Activated naive CD4-positive, alpha-beta T cell treated with anti-CD3 and anti-CD28 coated beads, Interleukin-2, amount 10 ng/mL, durations not matched to agents 7 days and 5 days (primary cell): ENCODE measurements around the gene CCDC167.
A peak's percentile ranks its signal among the peaks of the same experiment; 100 is the strongest.
"Not testable (repeated sequence)": the region's sequence is repeated elsewhere in the genome, so short reads cannot be mapped to it uniquely, and the experiment has no call there.

Experiments used
- CTCF ChIA-PET: fragments of 350-600 bp; sonication (Branson Sonifier 250); formaldehyde crosslinking; loops from one replicate; lab custom pipeline; 2021; ENCODE audit warnings: antibody characterized with exemption; lab: Charles Lee
- DNase-seq: peaks from one replicate; pipeline ENCODE4 v3.0.0-alpha.2; 2020
- H3K27ac Mint-ChIP-seq: one replicate; pipeline ENCODE4 v1.8.0; 2021; ENCODE audit warnings: mild to moderate bottlenecking, moderate library complexity, mixed read lengths
- H3K27me3 Mint-ChIP-seq: one replicate; pipeline ENCODE4 v1.8.0; 2021; ENCODE audit warnings: mild to moderate bottlenecking, mixed read lengths
- H3K36me3 Mint-ChIP-seq: one replicate; pipeline ENCODE4 v1.8.0; 2021; ENCODE audit warnings: mixed read lengths
- H3K4me1 Mint-ChIP-seq: one replicate; pipeline ENCODE4 v1.8.0; 2021; ENCODE audit warnings: mixed read lengths
- H3K4me3 Mint-ChIP-seq: one replicate; pipeline ENCODE4 v1.8.0; 2021; ENCODE audit warnings: mild to moderate bottlenecking, moderate library complexity, mixed read lengths
- H3K9me3 Mint-ChIP-seq: one replicate; pipeline ENCODE4 v1.8.0; 2021; ENCODE audit warnings: mixed read lengths

The CCDC167 gene

GRCh38 chr6:37451441-37452193 lies 48.1 kb downstream of the CCDC167 start:
- DNase-seq = no peak
- Mint-ChIP-seq H3K4me3 (no peak overlapping the region), H3K9me3 (no peaks in the 10 kb centered on the region), H3K27ac (no peak overlapping the region), H3K27me3 (no peaks in the 10 kb centered on the region), H3K4me1 (peaks cover 2% of the 10 kb centered on the region), H3K36me3 (peaks cover 65% of the 10 kb centered on the region)
- CTCF ChIA-PET = interaction anchor here (0.8 kb wide), 1 partner anchor 10 kb away, joined by 3 read pairs; no protein-coding TSS in a partner anchor

- CTCF ChIA-PET = no interaction called here
- no peaks in the 10 kb centered on the region for H3K9me3 Mint-ChIP-seq
- peaks cover 2% of the 10 kb centered on the region for H3K4me1 Mint-ChIP-seq
- no peaks in the 10 kb centered on the region for H3K27me3 Mint-ChIP-seq
- peaks cover 62% of the 10 kb centered on the region for H3K36me3 Mint-ChIP-seq
- DNase-seq = no peak
- no peak overlapping the region for H3K4me3 Mint-ChIP-seq
- H3K27ac Mint-ChIP-seq = no peak overlapping the region
Observed at GRCh38 chr6:37449984-37450383, 49.7 kb downstream of the CCDC167 start.

- H3K9me3 Mint-ChIP-seq, H3K27me3 Mint-ChIP-seq, DNase-seq: not testable (repeated sequence)
- H3K4me1 Mint-ChIP-seq = peaks cover 30% of the 10 kb centered on the region
- H3K27ac Mint-ChIP-seq = peak overlapping the region; percentile 94
- peak overlapping the region; percentile 78 for H3K4me3 Mint-ChIP-seq
- CTCF ChIA-PET = interaction anchor here (0.8 kb wide), 1 partner anchor 74 kb away, joined by 3 read pairs; no protein-coding TSS in a partner anchor
- H3K36me3 Mint-ChIP-seq = peaks cover 57% of the 10 kb centered on the region
Observed at GRCh38 chr6:37443216-37443542, 56.5 kb downstream of the CCDC167 start.

GRCh38 chr6:37442416-37443215 lies 57.1 kb downstream of the CCDC167 start:
- peak overlapping the region; percentile 94 for H3K27ac Mint-ChIP-seq
- DNase-seq = no peak

GRCh38 chr6:37441651-37442050 lies 58.0 kb downstream of the CCDC167 start:
- no peaks in the 10 kb centered on the region for H3K27me3 Mint-ChIP-seq
- no peak for DNase-seq
- CTCF ChIA-PET = interaction anchor here (1.1 to 1.5 kb wide), 2 partner anchors 10 to 13 kb away, joined by 3 read pairs; no protein-coding TSS in a partner anchor
- no peak overlapping the region for H3K4me3 Mint-ChIP-seq
- H3K27ac Mint-ChIP-seq = peak overlapping the region; percentile 94
- peaks cover 39% of the 10 kb centered on the region for H3K4me1 Mint-ChIP-seq
- no peaks in the 10 kb centered on the region for H3K9me3 Mint-ChIP-seq
- H3K36me3 Mint-ChIP-seq = peaks cover 65% of the 10 kb centered on the region

More at GRCh38 chr6:37442416-37443215, 57.1 kb downstream of the CCDC167 start:
- peaks cover 63% of the 10 kb centered on the region for H3K36me3 Mint-ChIP-seq
- no peaks in the 10 kb centered on the region for H3K27me3 Mint-ChIP-seq
- CTCF ChIA-PET = interaction anchor here (1.1 kb wide), 1 partner anchor 9 kb away, joined by 3 read pairs; no protein-coding TSS in a partner anchor
- no peaks in the 10 kb centered on the region for H3K9me3 Mint-ChIP-seq
- H3K4me3 Mint-ChIP-seq = peak overlapping the region; percentile 78
- H3K4me1 Mint-ChIP-seq = peaks cover 34% of the 10 kb centered on the region

DNA sequence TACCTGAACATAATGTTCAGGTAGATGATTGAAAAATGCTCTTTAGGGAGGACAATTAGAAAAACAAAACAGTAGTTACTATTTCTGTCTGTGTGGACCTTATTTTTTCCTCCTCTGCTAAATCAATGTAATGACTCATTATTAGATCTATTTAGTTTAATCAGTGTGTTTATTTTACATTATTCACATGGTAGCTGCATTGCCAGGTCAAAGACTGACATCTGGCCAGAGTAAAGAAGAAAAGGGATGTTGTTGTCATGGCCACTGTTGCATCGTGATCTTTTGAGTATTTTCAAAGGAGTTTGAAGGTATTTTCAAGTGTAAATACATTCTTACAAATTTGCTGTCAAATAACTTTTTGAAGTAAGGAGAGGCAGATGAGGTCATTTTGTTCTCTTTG lies 60.8 kb downstream of the CCDC167 start:
- Mint-ChIP-seq H3K4me1 (peaks cover 64% of the 10 kb centered on the region), H3K9me3 (no peaks in the 10 kb centered on the region), H3K4me3 (no peak overlapping the region), H3K27ac (peak overlapping the region; percentile 68), H3K36me3 (peaks cover 53% of the 10 kb centered on the region), H3K27me3 (no peaks in the 10 kb centered on the region)
- CTCF ChIA-PET = interaction anchor here (0.6 to 1.0 kb wide), 3 partner anchors 50 to 420 kb away, joined by 3 to 4 read pairs (median 4); no protein-coding TSS in a partner anchor
- DNase-seq = no peak

- Mint-ChIP-seq H3K4me1 (peaks cover 55% of the 10 kb centered on the region), H3K36me3 (peaks cover 43% of the 10 kb centered on the region), H3K27ac (no peak overlapping the region), H3K4me3 (no peak overlapping the region), H3K9me3 (no peaks in the 10 kb centered on the region), H3K27me3 (no peaks in the 10 kb centered on the region)
- DNase-seq = no peak
- CTCF ChIA-PET = interaction anchor here (1.0 kb wide), 1 partner anchor 130 kb away, joined by 3 read pairs; no protein-coding TSS in a partner anchor
Observed at GRCh38 chr6:37435816-37436215, 63.9 kb downstream of the CCDC167 start.

GRCh38 chr6:37435373-37435772 lies 64.3 kb downstream of the CCDC167 start:
- Mint-ChIP-seq H3K27me3 (no peaks in the 10 kb centered on the region), H3K27ac (peak overlapping the region; percentile 45), H3K4me3 (no peak overlapping the region), H3K4me1 (peaks cover 55% of the 10 kb centered on the region), H3K9me3 (no peaks in the 10 kb centered on the region), H3K36me3 (peaks cover 38% of the 10 kb centered on the region)
- no peak for DNase-seq
- CTCF ChIA-PET = interaction anchor here (1.0 kb wide), 1 partner anchor 130 kb away, joined by 3 read pairs; no protein-coding TSS in a partner anchor

DNA sequence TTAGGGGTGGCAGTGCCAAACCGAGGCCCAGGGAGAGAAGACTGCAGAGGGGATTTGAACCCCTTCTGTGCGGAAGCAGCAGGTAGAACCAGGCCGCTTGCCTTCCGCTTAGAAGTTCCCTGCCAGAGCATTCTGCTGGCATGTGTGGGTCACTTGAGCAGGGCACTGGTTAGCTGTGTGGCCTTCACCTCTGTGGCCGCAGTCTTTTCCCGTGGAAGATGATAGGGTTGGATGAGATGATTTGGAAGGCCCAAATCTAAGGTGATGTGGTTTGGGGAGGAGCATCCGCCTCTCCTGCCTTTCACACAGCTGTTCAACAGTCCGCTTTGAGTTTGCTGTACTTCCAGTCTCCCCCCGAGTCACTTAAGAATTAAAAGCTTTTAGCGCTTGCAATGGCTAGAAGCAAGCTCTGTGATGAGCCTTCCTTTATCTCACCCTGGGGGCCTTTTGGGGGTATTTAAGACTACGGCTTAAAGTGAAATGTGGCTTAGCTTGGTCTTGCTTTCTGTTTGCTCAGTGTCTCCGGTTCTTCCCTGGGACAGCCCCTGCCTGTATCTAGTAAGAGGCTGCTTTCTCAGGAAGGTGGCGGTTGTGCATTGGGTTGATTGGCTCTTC lies 65.9 kb downstream of the CCDC167 start:
- Mint-ChIP-seq H3K36me3 (peaks cover 29% of the 10 kb centered on the region), H3K27ac (peak overlapping the region; percentile 99), H3K4me1 (peaks cover 55% of the 10 kb centered on the region), H3K27me3 (peaks cover 4% of the 10 kb centered on the region), H3K9me3 (peaks cover 2% of the 10 kb centered on the region), H3K4me3 (peak overlapping the region; percentile 94)
- CTCF ChIA-PET = interaction anchor here (0.7 to 2.1 kb wide), 7 partner anchors 52 to 416 kb away, joined by 3 to 4 read pairs (median 3); no protein-coding TSS in a partner anchor
- peak; percentile 61 for DNase-seq
